Fibroblast of upper back skin (primary cell): ENCODE measurements around the gene DYNC1I2.
"Not testable (repeated sequence)": the region's sequence is repeated elsewhere in the genome, so short reads cannot be mapped to it uniquely, and the experiment has no call there.

Source experiments
- DNase-seq: peaks from one replicate; pipeline ENCODE4 v3.0.0-alpha.2; 2013

DYNC1I2 gene

GRCh38 chr2:171718720-171719119, 31.5 kb downstream of the DYNC1I2 start:
- no peak for DNase-seq

GRCh38 chr2:171719660-171720059, 32.4 kb downstream of the DYNC1I2 start:
- DNase-seq: no peak

- peak; percentile 39 for DNase-seq
These were observed 36.7 kb downstream of the DYNC1I2 start for GRCh38 chr2:171723716-171724683.

DNA sequence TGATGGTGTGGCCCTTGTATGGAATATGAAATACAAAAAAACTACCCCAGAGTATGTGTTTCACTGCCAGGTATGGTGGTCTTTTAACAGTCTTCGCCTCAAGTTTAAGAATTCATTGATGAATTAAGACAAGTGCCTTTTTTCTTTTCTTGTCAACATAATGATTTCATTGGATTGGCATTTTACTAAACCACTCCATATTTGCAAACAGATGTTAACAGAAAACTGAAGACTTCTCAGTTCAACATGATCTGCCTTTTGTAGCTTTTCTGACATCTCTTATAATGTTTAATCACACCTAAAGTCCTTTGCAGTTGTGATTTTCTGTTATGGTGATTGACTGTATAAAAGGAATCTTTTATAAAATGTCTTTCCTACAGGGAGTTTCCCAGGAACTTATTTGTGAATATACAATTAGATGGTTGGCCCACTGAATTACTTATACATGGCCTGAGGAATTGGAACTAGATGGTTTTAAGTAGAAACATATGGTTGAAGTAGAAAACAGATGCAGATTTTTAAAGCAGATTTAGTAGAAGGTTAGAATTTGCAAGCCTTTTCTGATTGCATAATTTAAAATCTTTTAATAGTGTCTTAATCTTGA, 39.7 kb downstream of the DYNC1I2 start:
- peak; percentile 35 for DNase-seq

- DNase-seq: no peak
These were observed 42.0 kb downstream of the DYNC1I2 start for GRCh38 chr2:171728989-171729951.

GRCh38 chr2:171729952-171730317, 42.7 kb downstream of the DYNC1I2 start:
- DNase-seq: no peak

DNA sequence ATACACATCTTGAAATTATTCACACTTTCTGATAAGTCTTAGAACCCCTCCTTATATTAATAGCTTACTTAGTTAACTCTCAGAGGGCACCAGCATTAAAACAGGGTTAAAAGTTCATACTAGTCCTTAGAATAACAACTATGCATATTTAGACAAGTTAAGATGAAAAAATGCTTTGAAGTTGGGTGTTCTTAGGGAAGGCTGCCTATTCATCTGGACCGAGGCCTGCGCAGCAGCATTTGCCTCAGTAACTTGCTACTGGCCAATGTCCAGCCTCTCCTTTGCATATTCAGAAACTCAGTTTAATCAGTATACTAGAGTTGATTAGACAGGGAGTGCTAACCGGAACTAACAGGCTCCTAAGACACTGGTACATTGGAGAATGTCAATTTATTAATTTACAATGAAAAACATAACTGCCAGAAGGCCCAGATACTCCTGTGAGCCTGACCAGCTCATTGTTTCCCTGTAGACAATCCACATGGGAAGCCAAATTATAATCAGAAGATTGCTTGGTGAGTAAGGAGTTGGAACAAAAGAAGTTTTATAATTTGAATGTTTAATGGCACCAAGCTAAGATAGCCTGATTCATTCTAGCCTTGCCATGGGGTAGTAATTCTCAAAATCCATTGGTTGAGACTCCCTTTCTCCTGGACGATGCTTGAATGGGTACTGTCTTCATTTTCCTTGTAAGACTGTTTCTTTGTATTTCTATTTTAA, 48.9 kb downstream of the DYNC1I2 start:
- no peak for DNase-seq

DNA sequence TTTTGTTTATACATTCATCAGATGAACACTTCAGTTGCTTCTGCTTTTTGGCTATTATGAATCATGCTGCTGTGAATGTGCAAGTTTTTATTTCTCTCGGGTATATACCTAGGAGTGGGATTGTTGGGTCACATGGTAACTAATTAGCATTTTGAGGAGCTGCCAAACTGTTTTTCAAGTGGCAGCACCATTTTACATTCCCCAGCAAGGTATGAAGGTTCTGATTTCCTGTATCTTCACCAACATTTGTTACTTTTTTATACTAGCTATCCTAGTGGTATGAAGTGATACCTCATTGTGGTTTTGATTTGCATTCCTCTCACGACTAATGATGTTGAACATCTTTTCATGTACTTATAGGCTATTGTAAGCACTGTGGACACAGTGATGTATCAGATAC, 53.9 kb downstream of the DYNC1I2 start:
- DNase-seq: peak; percentile 60

GRCh38 chr2:171742760-171743159, 55.5 kb downstream of the DYNC1I2 start:
- no peak for DNase-seq

DNA sequence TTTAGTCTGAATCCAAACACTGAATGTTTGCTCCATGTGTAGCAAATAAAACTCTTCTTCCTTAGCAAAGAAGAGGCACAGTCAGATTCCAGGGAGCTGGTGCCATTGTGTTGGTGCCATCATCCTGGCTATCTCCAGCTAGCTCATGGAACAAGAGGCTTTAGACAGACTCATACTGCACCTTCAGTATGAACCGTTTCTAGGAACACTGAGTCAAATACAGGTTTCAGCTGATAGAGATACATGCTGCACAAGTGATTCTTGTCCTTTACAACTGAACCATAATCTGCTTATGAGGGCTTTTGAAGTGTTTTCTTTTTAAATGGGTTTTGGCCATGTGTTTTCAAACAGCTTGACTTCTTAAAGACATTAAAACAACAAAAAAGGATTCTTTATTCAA, 57.9 kb downstream of the DYNC1I2 start:
- no peak for DNase-seq

DNA sequence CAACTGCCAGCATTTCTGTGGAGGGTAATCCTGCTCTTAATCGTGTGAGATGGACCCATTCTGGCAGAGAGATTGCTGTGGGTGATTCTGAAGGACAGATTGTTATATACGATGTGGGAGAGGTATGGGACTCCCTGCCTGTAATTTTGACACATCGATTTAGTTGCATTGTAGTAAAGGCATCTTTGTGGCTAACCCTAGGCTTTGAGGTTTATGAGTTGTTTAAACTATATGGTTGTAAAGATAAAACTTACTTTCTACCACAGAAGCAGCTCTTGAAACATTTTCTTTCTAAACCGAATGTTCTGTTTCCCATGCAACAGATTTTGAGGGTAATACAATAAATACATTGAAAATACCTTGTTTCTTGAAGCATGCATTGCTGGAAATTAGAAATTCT, 58.5 kb downstream of the DYNC1I2 start:
- DNase-seq: no peak

GRCh38 chr2:171747371-171747770, 60.1 kb downstream of the DYNC1I2 start:
- no peak for DNase-seq

DNA sequence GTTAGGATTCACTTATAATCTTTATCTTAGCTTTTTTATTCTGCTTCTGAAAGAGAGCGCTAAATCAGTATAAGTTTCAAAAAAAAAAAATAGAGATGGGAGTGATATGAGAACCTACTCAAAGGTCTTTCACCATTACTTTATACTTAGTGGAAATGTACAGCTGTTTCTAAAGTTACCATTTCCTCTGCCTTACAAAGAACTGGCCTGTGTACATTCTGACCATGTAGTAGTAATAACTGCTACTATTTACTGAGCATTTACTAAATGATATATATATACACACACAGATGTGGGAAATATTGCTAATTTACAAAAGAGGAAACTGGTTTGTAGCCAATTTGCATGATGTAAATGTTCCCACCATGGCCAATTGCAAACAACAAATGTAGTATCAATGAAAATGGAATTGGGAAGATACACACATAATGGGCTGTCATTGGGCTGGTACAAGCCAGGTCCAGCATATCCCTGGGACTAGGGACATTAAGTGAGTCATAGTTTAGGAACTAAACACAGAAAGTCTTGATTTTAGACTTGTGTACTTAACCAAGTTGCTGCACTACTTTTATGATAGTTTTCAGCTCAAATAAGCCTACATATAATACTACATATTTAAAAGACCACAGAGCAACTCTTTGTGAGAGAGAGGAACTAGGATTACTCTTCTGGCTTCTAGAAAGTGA, 67.1 kb downstream of the DYNC1I2 start:
- no peak for DNase-seq

DNA sequence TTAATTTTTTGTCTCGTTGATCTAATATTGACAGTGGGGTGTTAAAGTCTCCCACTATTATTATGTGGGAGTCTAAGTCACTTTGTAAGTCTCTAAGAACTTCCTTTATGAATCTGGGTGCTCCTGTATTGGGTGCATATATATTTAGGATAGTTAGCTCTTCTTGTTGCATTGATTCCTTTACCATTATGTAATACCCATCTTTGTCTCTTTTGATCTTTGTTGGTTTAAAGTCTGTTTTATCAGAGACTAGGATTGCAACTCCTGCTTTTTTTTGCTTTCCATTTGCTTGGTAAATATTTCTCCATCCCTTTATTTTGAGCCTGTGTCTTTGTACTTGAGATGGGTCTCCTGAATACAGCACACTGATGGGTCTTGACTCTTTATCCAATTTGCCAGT, 71.5 kb downstream of the DYNC1I2 start:
- DNase-seq: not testable (repeated sequence)

GRCh38 chr2:171761176-171761575, 73.9 kb downstream of the DYNC1I2 start:
- not testable (repeated sequence) for DNase-seq

GRCh38 chr2:171762879-171763573, 75.8 kb downstream of the DYNC1I2 start:
- peak; percentile 55 for DNase-seq

DNA sequence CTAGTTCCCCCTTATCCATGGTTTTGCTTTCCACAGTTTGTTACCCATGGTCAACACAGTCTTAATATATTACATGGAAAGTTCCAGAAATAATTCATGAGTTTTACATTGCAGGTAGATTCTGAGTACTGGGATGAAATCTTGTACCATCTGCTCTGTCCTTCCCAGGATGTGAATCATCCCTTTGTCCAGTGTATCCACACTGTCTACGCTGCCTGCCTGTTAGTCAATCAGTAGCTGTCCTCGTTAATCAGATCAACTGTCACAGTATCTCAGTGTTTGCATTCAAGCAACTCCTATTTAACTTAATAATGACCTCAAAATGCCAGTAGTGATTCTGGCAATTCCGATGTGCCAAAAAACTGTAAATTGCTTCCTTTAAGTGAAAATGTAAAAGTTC, 76.3 kb downstream of the DYNC1I2 start:
- no peak for DNase-seq

GRCh38 chr2:171771463-171771862, 84.2 kb downstream of the DYNC1I2 start:
- DNase-seq: no peak

DNA sequence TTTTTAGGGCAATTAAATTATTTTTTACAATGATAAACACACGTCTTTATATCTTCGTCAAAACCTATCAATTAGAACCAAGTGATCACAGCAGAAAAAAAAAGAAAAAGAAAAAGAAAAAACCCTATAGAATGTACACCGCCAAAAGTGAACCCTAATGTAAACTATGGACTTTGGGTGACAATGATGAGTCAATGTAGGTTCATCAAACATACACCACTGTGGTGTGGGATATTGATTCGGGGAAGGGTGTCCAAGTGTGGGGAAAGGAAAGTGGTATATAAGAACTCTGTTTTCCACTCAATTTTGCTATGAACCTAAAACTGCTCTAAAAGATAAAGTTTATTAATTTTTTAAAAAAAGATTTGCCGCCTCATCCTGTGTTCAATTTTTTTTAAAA, 85.1 kb downstream of the DYNC1I2 start:
- DNase-seq: no peak

- not testable (repeated sequence) for DNase-seq
These were observed 87.3 kb downstream of the DYNC1I2 start for GRCh38 chr2:171774581-171774980.

- DNase-seq: no peak
These were observed 91.2 kb downstream of the DYNC1I2 start for GRCh38 chr2:171778515-171778914.
